Gastroesophageal sphincter (tissue), 3 donors: ENCODE measurements around the gene LRP1B.

Experiments
- EP300 ChIP-seq: sonication (generic); formaldehyde crosslinking; IDR thresholded peaks from one replicate; pipeline ENCODE4 v1.6.1; 2017; ENCODE audit warnings: antibody characterized with exemption, mild to moderate bottlenecking
- POLR2AphosphoS5 ChIP-seq: sonication (generic); formaldehyde crosslinking; IDR thresholded peaks from one replicate; pipeline ENCODE4 v1.6.1; 2017; ENCODE audit warnings: antibody characterized with exemption
- TF ChIP-seq, protein P1 (sequence below), 4 experiments: fragments of 200-600 bp in 2 of 4; fragments of 450-650 bp in 2 of 4; sonication (generic) in 1 of 4; IDR thresholded peaks; one replicate each; pipeline ENCODE4 v1.5.1; 2017 to 2019; ENCODE audit warnings: antibody characterized with exemption in 4 of 4, mild to moderate bottlenecking in 2 of 4, moderate library complexity in 2 of 4

GRCh38 chr2:141259683-141260082, 871.1 kb downstream of the LRP1B start:
- TF ChIP-seq, protein P1, sequence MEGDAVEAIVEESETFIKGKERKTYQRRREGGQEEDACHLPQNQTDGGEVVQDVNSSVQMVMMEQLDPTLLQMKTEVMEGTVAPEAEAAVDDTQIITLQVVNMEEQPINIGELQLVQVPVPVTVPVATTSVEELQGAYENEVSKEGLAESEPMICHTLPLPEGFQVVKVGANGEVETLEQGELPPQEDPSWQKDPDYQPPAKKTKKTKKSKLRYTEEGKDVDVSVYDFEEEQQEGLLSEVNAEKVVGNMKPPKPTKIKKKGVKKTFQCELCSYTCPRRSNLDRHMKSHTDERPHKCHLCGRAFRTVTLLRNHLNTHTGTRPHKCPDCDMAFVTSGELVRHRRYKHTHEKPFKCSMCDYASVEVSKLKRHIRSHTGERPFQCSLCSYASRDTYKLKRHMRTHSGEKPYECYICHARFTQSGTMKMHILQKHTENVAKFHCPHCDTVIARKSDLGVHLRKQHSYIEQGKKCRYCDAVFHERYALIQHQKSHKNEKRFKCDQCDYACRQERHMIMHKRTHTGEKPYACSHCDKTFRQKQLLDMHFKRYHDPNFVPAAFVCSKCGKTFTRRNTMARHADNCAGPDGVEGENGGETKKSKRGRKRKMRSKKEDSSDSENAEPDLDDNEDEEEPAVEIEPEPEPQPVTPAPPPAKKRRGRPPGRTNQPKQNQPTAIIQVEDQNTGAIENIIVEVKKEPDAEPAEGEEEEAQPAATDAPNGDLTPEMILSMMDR (IDR thresholded peaks at IDR 0.05) = no peak
- TF ChIP-seq POLR2AphosphoS5 = no peak
- no peak for TF ChIP-seq EP300
